Epithelial cell of proximal tubule (primary cell): ENCODE data around the gene EVI5L. TPM values are rescaled to one million over a fixed set of nuclear protein-coding genes. Genes with fewer than 3 reads are reported as not detected.

Source experiments
- DNase-seq: peaks from one replicate; pipeline ENCODE4 v3.0.0-alpha.2; 2011; ENCODE audit warnings: low read depth
- H3K4me3 ChIP-seq: 2 replicates; pipeline ENCODE4 v1.5.1; 2011; ENCODE audit warnings: low read depth, mild to moderate bottlenecking, low read length
- CTCF ChIP-seq: conservative IDR thresholded peaks from 2 replicates; pipeline ENCODE4 v1.5.1; 2012; ENCODE audit warnings: low read depth, mild to moderate bottlenecking, low read length
- total RNA-seq: library from RNA; depleted of rRNA; stranded (reverse); fragments of >200 nt; gene quantifications from 2 replicates; pipeline ENCODE4 v1.2.3, GENCODE V29; 2015

EVI5L gene
- total RNA-seq, 1 donor from 2014 or later: 9.3 TPM

GRCh38 chr19:7848779-7849457, 18.9 kb downstream of the EVI5L start:
- H3K4me3 ChIP-seq: no peak overlapping the region
- no peak for TF ChIP-seq CTCF
- DNase-seq: no peak

GRCh38 chr19:7849631-7849999, 19.6 kb downstream of the EVI5L start:
- no peak for TF ChIP-seq CTCF
- no peak for DNase-seq
- H3K4me3 ChIP-seq: no peak overlapping the region

GRCh38 chr19:7850000-7850813, 20.2 kb downstream of the EVI5L start:
- no peak for TF ChIP-seq CTCF
- no peak for DNase-seq
- no peak overlapping the region for H3K4me3 ChIP-seq

GRCh38 chr19:7850945-7851622, 21.1 kb downstream of the EVI5L start:
- TF ChIP-seq CTCF: no peak
- DNase-seq: no peak
- no peak overlapping the region for H3K4me3 ChIP-seq

- no peak for DNase-seq
- no peak for TF ChIP-seq CTCF
- H3K4me3 ChIP-seq: no peak overlapping the region
Observed at GRCh38 chr19:7851623-7852500, 21.8 kb downstream of the EVI5L start.
